ENCODE results near the gene ACSL6. TPM values are rescaled to one million over a fixed set of nuclear protein-coding genes. Genes with fewer than 3 reads are reported as not detected.

The ACSL6 gene
- total RNA-seq, 1 donor from 2014 or later, result 0.35 TPM

- no peak for DNase-seq (ENCODE audit: low read depth)
- TF ChIP-seq CTCF (conservative IDR thresholded peaks at IDR 0.05; ENCODE audit: low read depth, low read length), result no peak
- no peak overlapping the region for H3K4me3 ChIP-seq (ENCODE audit: low read depth, low read length)
These were observed 9.3 kb upstream of the ACSL6 start for GRCh38 chr5:132020568-132021339.

GRCh38 chr5:132019857-132020555, 8.5 kb upstream of the ACSL6 start:
- TF ChIP-seq CTCF (conservative IDR thresholded peaks at IDR 0.05; ENCODE audit: low read depth, low read length), result no peak
- H3K4me3 ChIP-seq (ENCODE audit: low read depth, low read length), result no peak overlapping the region
- DNase-seq (ENCODE audit: low read depth), result no peak

GRCh38 chr5:132019337-132019736, 7.9 kb upstream of the ACSL6 start:
- no peak for TF ChIP-seq CTCF (conservative IDR thresholded peaks at IDR 0.05; ENCODE audit: low read depth, low read length)
- no peak for DNase-seq (ENCODE audit: low read depth)
- no peak overlapping the region for H3K4me3 ChIP-seq (ENCODE audit: low read depth, low read length)

- no peak for TF ChIP-seq CTCF (conservative IDR thresholded peaks at IDR 0.05; ENCODE audit: low read depth, low read length)
- DNase-seq (ENCODE audit: low read depth), result no peak
- H3K4me3 ChIP-seq (ENCODE audit: low read depth, low read length), result no peak overlapping the region
These were observed 6.5 kb upstream of the ACSL6 start for GRCh38 chr5:132017738-132018625.

- no peak for TF ChIP-seq CTCF (conservative IDR thresholded peaks at IDR 0.05; ENCODE audit: low read depth, low read length)
- no peak overlapping the region for H3K4me3 ChIP-seq (ENCODE audit: low read depth, low read length)
- DNase-seq (ENCODE audit: low read depth), result no peak
These were observed 5.9 kb upstream of the ACSL6 start for GRCh38 chr5:132017316-132017715.

GRCh38 chr5:132016721-132017250, 5.3 kb upstream of the ACSL6 start:
- TF ChIP-seq CTCF (conservative IDR thresholded peaks at IDR 0.05; ENCODE audit: low read depth, low read length), result no peak
- DNase-seq (ENCODE audit: low read depth), result no peak
- no peak overlapping the region for H3K4me3 ChIP-seq (ENCODE audit: low read depth, low read length)
